Lung (tissue), 12 donors: ENCODE results near the gene PRKCH. TPM values are rescaled to one million over a fixed set of nuclear protein-coding genes. Genes with fewer than 3 reads are reported as not detected.

Experiments
- ATAC-seq: fragments of 200-7000 bp; cut with Tn5 transposase; one replicate; pipeline ENCODE4 v1.9.1; 2020; ENCODE audit warnings: moderate number of reproducible peaks; ENCODE audit not compliant: insufficient read depth, low FRiP score
- DNase-seq, 3 donors: peaks; one replicate each; pipeline ENCODE4 v3.0.0-alpha.2; 2013 to 2017
- H3K27ac ChIP-seq, 2 donors: one replicate each; pipeline ENCODE4 v1.5.1; 2013; ENCODE audit warnings: mild to moderate bottlenecking in 2 of 2, moderate library complexity in 2 of 2, control low read depth in 1 of 2, inconsistent platforms in 1 of 2, low read depth in 1 of 2, low read length in 1 of 2
- H3K27me3 ChIP-seq, 3 donors: one replicate each; pipeline ENCODE4 v1.5.1; 2013; ENCODE audit warnings: low read length in 2 of 3; ENCODE audit not compliant: control insufficient read depth in 3 of 3, insufficient read depth in 3 of 3
- H3K36me3 ChIP-seq, 4 donors: one replicate each; pipeline ENCODE4 v1.5.1; 2013; ENCODE audit warnings: low read length in 4 of 4, mild to moderate bottlenecking in 1 of 4, moderate library complexity in 1 of 4; ENCODE audit not compliant: control insufficient read depth in 4 of 4, insufficient read depth in 4 of 4
- H3K4me1 ChIP-seq, 5 donors: one replicate each; pipeline ENCODE4 v1.5.1; 2013; ENCODE audit warnings: low read length in 5 of 5, mild to moderate bottlenecking in 2 of 5, moderate library complexity in 1 of 5; ENCODE audit not compliant: control insufficient read depth in 5 of 5, insufficient read depth in 5 of 5
- H3K4me3 ChIP-seq: one replicate; pipeline ENCODE4 v1.5.1; 2013; ENCODE audit warnings: mild to moderate bottlenecking, control low read depth, moderate library complexity
- H3K9ac ChIP-seq, 2 donors: one replicate each; pipeline ENCODE4 v1.5.1; 2013; ENCODE audit warnings: low read length in 2 of 2, control low read depth in 1 of 2; ENCODE audit not compliant: insufficient read depth in 1 of 2
- H3K9me3 ChIP-seq, 4 donors: one replicate each; pipeline ENCODE4 v1.5.1; 2013; ENCODE audit warnings: low read length in 3 of 4, mild to moderate bottlenecking in 1 of 4, moderate library complexity in 1 of 4; ENCODE audit not compliant: control insufficient read depth in 4 of 4, insufficient read depth in 3 of 4
- WGBS, 2 donors: extraction: QIAGEN DNeasy Blood & Tissue Kit; methylation state at CpG; one replicate each; pipeline ENCODE4 v1.1.7; 2013; 5-methylcytosine and 5-hydroxymethylcytosine counted together
- polyA plus RNA-seq, 2 donors: library from polyadenylated mRNA; stranded (reverse); fragments of 200-250 nt; gene quantifications; one replicate each; pipeline ENCODE4 v1.2.1, GENCODE V29; 2013
- total RNA-seq, 2 donors: library from RNA; depleted of rRNA in 1 of 2; stranded (reverse); fragments of >200 nt in 1 of 2; gene quantifications; one replicate each; pipeline ENCODE4 v1.2.1, GENCODE V29; 2014 to 2021
- TF ChIP-seq, protein P1 (sequence below): IDR thresholded peaks from 2 replicates; pipeline ENCODE4 v1.5.1; 2012; ENCODE audit warnings: mild to moderate bottlenecking; ENCODE audit errors: control extremely low read depth, extremely low read depth
- donor health status: control.
- donor health status: control.
- donor health status: Bipolar disorder and iron deficiency.
- donor health status: healthy.
- donor health status: DM: yes; HTN: yes; CAD: no.

Gene PRKCH
- total and polyA plus RNA-seq, 4 donors, result 12.9 to 126 (median 51.4) TPM

GRCh38 chr14:61369454-61369810 is 48.1 kb downstream of the PRKCH start:
- Histone ChIP-seq H3K9ac (no peak overlapping the region), H3K27me3 (no peaks in the 10 kb centered on the region), H3K9me3 (peaks cover 0 to 7% (median 3%) of the 10 kb centered on the region in 4 donors), H3K36me3 (no peaks in the 10 kb centered on the region), H3K4me3 (no peak overlapping the region), H3K27ac (no peak overlapping the region), H3K4me1 (peaks cover 0 to 18% (median 0%) of the 10 kb centered on the region in 5 donors)
- no peak for DNase-seq
- TF ChIP-seq, protein P1, sequence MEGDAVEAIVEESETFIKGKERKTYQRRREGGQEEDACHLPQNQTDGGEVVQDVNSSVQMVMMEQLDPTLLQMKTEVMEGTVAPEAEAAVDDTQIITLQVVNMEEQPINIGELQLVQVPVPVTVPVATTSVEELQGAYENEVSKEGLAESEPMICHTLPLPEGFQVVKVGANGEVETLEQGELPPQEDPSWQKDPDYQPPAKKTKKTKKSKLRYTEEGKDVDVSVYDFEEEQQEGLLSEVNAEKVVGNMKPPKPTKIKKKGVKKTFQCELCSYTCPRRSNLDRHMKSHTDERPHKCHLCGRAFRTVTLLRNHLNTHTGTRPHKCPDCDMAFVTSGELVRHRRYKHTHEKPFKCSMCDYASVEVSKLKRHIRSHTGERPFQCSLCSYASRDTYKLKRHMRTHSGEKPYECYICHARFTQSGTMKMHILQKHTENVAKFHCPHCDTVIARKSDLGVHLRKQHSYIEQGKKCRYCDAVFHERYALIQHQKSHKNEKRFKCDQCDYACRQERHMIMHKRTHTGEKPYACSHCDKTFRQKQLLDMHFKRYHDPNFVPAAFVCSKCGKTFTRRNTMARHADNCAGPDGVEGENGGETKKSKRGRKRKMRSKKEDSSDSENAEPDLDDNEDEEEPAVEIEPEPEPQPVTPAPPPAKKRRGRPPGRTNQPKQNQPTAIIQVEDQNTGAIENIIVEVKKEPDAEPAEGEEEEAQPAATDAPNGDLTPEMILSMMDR, result no peak
- no peak for ATAC-seq
- WGBS, 2 donors, result 75% methylated on average over 3 of the region's 3 CpGs

GRCh38 chr14:61372379-61372778 is 51.0 kb downstream of the PRKCH start:
- no peak overlapping the region for H3K27ac ChIP-seq
- no peak overlapping the region for H3K4me3 ChIP-seq
- H3K27me3 ChIP-seq, result no peaks in the 10 kb centered on the region
- H3K4me1 ChIP-seq, result peaks cover 0 to 11% (median 0%) of the 10 kb centered on the region in 5 donors
- DNase-seq (no peak), ATAC-seq (no peak)
- H3K9me3 ChIP-seq, result peaks cover 0 to 11% (median 5%) of the 10 kb centered on the region in 4 donors
- H3K36me3 ChIP-seq, result no peaks in the 10 kb centered on the region
- TF ChIP-seq, protein P1, result no peak
- no peak overlapping the region for H3K9ac ChIP-seq
- WGBS, 2 donors, result 91 to 92% methylated on average over 2 of the region's 2 CpGs

DNA sequence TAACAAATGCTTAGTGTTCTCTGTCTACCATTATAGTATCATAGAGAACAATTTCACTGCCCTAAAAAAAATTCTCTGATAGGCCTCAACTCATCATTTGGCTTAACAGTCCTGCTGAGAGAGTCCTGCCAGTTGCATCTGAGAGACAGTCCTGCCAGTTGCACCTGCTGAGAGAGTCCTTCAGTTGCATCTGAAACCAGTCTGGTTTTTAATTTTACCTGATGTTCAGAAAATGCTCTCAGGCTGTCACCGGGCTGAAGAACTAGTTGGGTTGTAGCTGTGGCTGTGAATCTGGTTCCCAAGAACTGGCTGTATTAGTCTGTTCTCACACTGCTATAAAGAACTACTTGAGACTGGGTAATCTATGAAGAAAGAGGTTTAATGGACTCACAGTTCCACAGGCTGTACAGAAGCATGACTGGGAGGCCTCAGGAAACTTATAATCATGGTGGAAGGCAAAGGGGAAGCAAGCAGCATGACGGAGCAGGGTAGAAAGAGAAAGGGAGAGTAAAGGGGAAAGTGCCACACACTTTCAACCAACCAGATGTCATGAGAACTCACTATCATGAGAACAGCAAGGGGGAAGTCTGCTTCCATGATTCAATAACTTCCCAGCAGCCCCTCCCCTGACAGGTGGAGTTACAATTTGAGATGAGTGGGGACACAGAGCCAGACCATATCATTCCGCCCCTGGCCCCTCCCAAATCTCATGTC is 51.6 kb downstream of the PRKCH start:
- TF ChIP-seq, protein P1, result no peak
- WGBS, 2 donors, result 87 to 88% methylated on average over 3 of the region's 3 CpGs

GRCh38 chr14:61374284-61374683 is 52.9 kb downstream of the PRKCH start:
- WGBS, 2 donors, result 95 to 98% methylated on average over 3 of the region's 3 CpGs
- H3K4me1 ChIP-seq, result peaks cover 0 to 8% (median 0%) of the 10 kb centered on the region in 5 donors
- TF ChIP-seq, protein P1, result no peak
- no peaks in the 10 kb centered on the region for H3K27me3 ChIP-seq
- H3K36me3 ChIP-seq, result no peaks in the 10 kb centered on the region
- H3K9me3 ChIP-seq, result peaks cover 0 to 11% (median 5%) of the 10 kb centered on the region in 4 donors
- H3K9ac ChIP-seq, result no peak overlapping the region
- ATAC-seq, result no peak
- no peak overlapping the region for H3K4me3 ChIP-seq
- H3K27ac ChIP-seq, result no peak overlapping the region
- no peak for DNase-seq

More for the DNA sequence above, 51.6 kb downstream of the PRKCH start:
- no peaks in the 10 kb centered on the region for H3K36me3 ChIP-seq
- H3K27me3 ChIP-seq, result no peaks in the 10 kb centered on the region
- H3K27ac ChIP-seq, result no peak overlapping the region
- no peak overlapping the region for H3K9ac ChIP-seq
- ATAC-seq (no peak), DNase-seq (no peak)
- H3K4me3 ChIP-seq, result no peak overlapping the region
- H3K9me3 ChIP-seq, result peaks cover 0 to 11% (median 5%) of the 10 kb centered on the region in 4 donors
- peaks cover 0 to 10% (median 0%) of the 10 kb centered on the region in 5 donors for H3K4me1 ChIP-seq
